Common myeloid progenitor, CD34-positive (primary cell): Measurements from ENCODE around the gene IFT57.
"Not testable (repeated sequence)": the region's sequence is repeated elsewhere in the genome, so short reads cannot be mapped to it uniquely, and the experiment has no call there.

Experiments
- CTCF ChIA-PET: fragments of 350-600 bp; sonication (Branson Sonifier 250); formaldehyde crosslinking; loops from one replicate; lab custom pipeline; 2021; ENCODE audit warnings: antibody characterized with exemption; lab: Charles Lee
- POLR2A ChIA-PET: fragments of 350-600 bp; sonication (Branson Sonifier 250); formaldehyde crosslinking; loops from one replicate; lab custom pipeline; 2021; ENCODE audit warnings: antibody characterized with exemption; lab: Charles Lee
- DNase-seq, 3 donors: peaks; one replicate each; pipeline versions ENCODE4 v3.0.0 to v3.0.0-alpha.2; 2013
- H3K27ac ChIP-seq, 2 experiments: 1 replicate in 1 of 2; 2 replicates in 1 of 2; pipeline ENCODE4 v1.7.0; 2013; ENCODE audit warnings: inconsistent platforms in 2 of 2, low read length in 2 of 2, mild to moderate bottlenecking in 2 of 2, low read depth in 1 of 2, moderate library complexity in 1 of 2; ENCODE audit not compliant: severe bottlenecking in 2 of 2, insufficient read depth in 1 of 2, poor library complexity in 1 of 2
- H3K27me3 ChIP-seq, 5 experiments: replicated peaks in 2 of 5; 1 replicate in 3 of 5; 2 replicates in 2 of 5; pipeline versions ENCODE4 v1.6.1 to v1.7.0; 2013; ENCODE audit warnings: low read length in 4 of 5, mild to moderate bottlenecking in 2 of 5, moderate library complexity in 2 of 5, inconsistent platforms in 1 of 5; ENCODE audit not compliant: insufficient read depth in 5 of 5, control insufficient read depth in 4 of 5
- H3K36me3 ChIP-seq, 4 experiments: 1 replicate in 2 of 4; 2 replicates in 2 of 4; pipeline versions ENCODE4 v1.6.1 to v1.7.0; 2013; ENCODE audit warnings: low read length in 3 of 4, control low read depth in 1 of 4, mild to moderate bottlenecking in 1 of 4; ENCODE audit not compliant: control insufficient read depth in 4 of 4, insufficient read depth in 4 of 4
- H3K4me1 ChIP-seq, 4 experiments: 1 replicate in 3 of 4; 2 replicates in 1 of 4; pipeline versions ENCODE4 v1.6.1 to v1.7.1; 2013; ENCODE audit warnings: low read length in 3 of 4, mild to moderate bottlenecking in 3 of 4, control low read depth in 1 of 4, inconsistent platforms in 1 of 4, moderate library complexity in 1 of 4; ENCODE audit not compliant: control insufficient read depth in 4 of 4, insufficient read depth in 4 of 4; ENCODE audit errors: control extremely low read depth in 1 of 4
- H3K4me3 ChIP-seq, 7 experiments: 1 replicate in 4 of 7; 2 replicates in 3 of 7; pipeline versions ENCODE4 v1.5.1 to v1.7.0; 2013; ENCODE audit warnings: mild to moderate bottlenecking in 7 of 7, low read length in 6 of 7, moderate library complexity in 6 of 7, inconsistent platforms in 2 of 7, low read depth in 2 of 7, control low read depth in 1 of 7; ENCODE audit not compliant: insufficient read depth in 4 of 7, control insufficient read depth in 1 of 7; ENCODE audit errors: extremely low read depth in 1 of 7
- H3K9me3 ChIP-seq, 5 experiments: 1 replicate in 4 of 5; 2 replicates in 1 of 5; pipeline versions ENCODE4 v1.6.1 to v1.7.1; 2013; ENCODE audit warnings: low read length in 4 of 5, mild to moderate bottlenecking in 2 of 5, inconsistent platforms in 1 of 5, low read depth in 1 of 5, moderate library complexity in 1 of 5; ENCODE audit not compliant: control insufficient read depth in 4 of 5, insufficient read depth in 2 of 5; ENCODE audit errors: control extremely low read depth in 1 of 5
- WGBS: methylation state at CpG from one replicate; pipeline ENCODE4 v1.1.5; 2013; ENCODE audit not compliant: insufficient coverage; 5-methylcytosine and 5-hydroxymethylcytosine counted together

The IFT57 gene

GRCh38 chr3:108159105-108159504, 63.1 kb downstream of the IFT57 start:
- WGBS = 100% methylated on average over 6 of the region's 7 CpGs
- POLR2A ChIA-PET = no interaction called here
- CTCF ChIA-PET = no interaction called here
- Histone ChIP-seq H3K36me3 (peaks cover 3 to 11% (median 4%) of the 10 kb centered on the region in 4 experiments), H3K27me3 (no peaks in the 10 kb centered on the region), H3K4me3 (no peak overlapping the region), H3K4me1 (peaks cover 0 to 3% (median 0%) of the 10 kb centered on the region in 4 experiments), H3K9me3 (peaks cover 0 to 3% (median 0%) of the 10 kb centered on the region in 5 experiments), H3K27ac (no peak overlapping the region)
- DNase-seq = no peak

- Histone ChIP-seq H3K4me1 (peaks cover 0 to 3% (median 0%) of the 10 kb centered on the region in 4 experiments), H3K27ac (no peak overlapping the region), H3K9me3 (peaks cover 0 to 4% (median 0%) of the 10 kb centered on the region in 5 experiments), H3K36me3 (peaks cover 3 to 11% (median 4%) of the 10 kb centered on the region in 4 experiments), H3K4me3 (no peak overlapping the region), H3K27me3 (no peaks in the 10 kb centered on the region)
- POLR2A ChIA-PET = no interaction called here
- WGBS = 100% methylated on average over 1 of the region's 1 CpG
- no peak for DNase-seq
- CTCF ChIA-PET = interaction anchor here (1.2 to 1.5 kb wide), 2 partner anchors 24 to 220 kb away, joined by 3 read pairs; no protein-coding TSS in a partner anchor
Observed at GRCh38 chr3:108158251-108158650, 64.0 kb downstream of the IFT57 start.

- no CpG with 5 or more reads among the region's 2 CpGs for WGBS
- peaks cover 0 to 3% (median 0%) of the 10 kb centered on the region in 4 experiments for H3K4me1 ChIP-seq
- no peak overlapping the region for H3K27ac ChIP-seq
- CTCF ChIA-PET = interaction anchor here (0.5 to 1.5 kb wide), 6 partner anchors 10 to 219 kb away, joined by 3 to 5 read pairs (median 3); no protein-coding TSS in a partner anchor
- H3K36me3 ChIP-seq = peaks cover 3 to 8% (median 4%) of the 10 kb centered on the region in 4 experiments
- POLR2A ChIA-PET = no interaction called here
- H3K27me3 ChIP-seq = no peaks in the 10 kb centered on the region
- DNase-seq = no peak
- H3K4me3 ChIP-seq = no peak overlapping the region
- H3K9me3 ChIP-seq = peaks cover 0 to 4% (median 0%) of the 10 kb centered on the region in 5 experiments
Observed at GRCh38 chr3:108157273-108157672, 65.0 kb downstream of the IFT57 start.

- Histone ChIP-seq H3K4me3 (no peak overlapping the region), H3K27me3 (no peaks in the 10 kb centered on the region), H3K9me3 (peaks cover 0 to 4% (median 0%) of the 10 kb centered on the region in 5 experiments), H3K27ac (no peak overlapping the region), H3K4me1 (peaks cover 0 to 3% (median 0%) of the 10 kb centered on the region in 4 experiments), H3K36me3 (no peaks in the 10 kb centered on the region)
- WGBS = 100% methylated on average over 1 of the region's 4 CpGs
- ChIA-PET CTCF (interaction anchor here (0.9 to 1.4 kb wide), 4 partner anchors 11 to 67 kb away, joined by 3 to 5 read pairs (median 3); no protein-coding TSS in a partner anchor), POLR2A (no interaction called here)
- DNase-seq = no peak
Observed at GRCh38 chr3:108156312-108156853, 65.8 kb downstream of the IFT57 start.

GRCh38 chr3:108155642-108156041, 66.6 kb downstream of the IFT57 start:
- H3K27ac ChIP-seq, H3K36me3 ChIP-seq, H3K27me3 ChIP-seq, H3K4me3 ChIP-seq, POLR2A ChIA-PET, H3K9me3 ChIP-seq, DNase-seq, H3K4me1 ChIP-seq: not testable (repeated sequence)
- CTCF ChIA-PET = interaction anchor here (1.3 to 1.4 kb wide), 2 partner anchors 38 to 66 kb away, joined by 3 read pairs; no protein-coding TSS in a partner anchor
- 100% methylated on average over 1 of the region's 4 CpGs for WGBS

- peak; percentile 68 to 79 (median 71) for DNase-seq
- POLR2A ChIA-PET = no interaction called here
- no peak overlapping the region for H3K27ac ChIP-seq
- CTCF ChIA-PET = interaction anchor here (0.7 to 2.8 kb wide), 12 partner anchors 10 to 325 kb away, joined by 3 to 11 read pairs (median 4); no protein-coding TSS in a partner anchor
- WGBS = 86% methylated on average over 5 of the region's 7 CpGs
- no peaks in the 10 kb centered on the region for H3K36me3 ChIP-seq
- no peaks in the 10 kb centered on the region for H3K4me1 ChIP-seq
- no peaks in the 10 kb centered on the region for H3K27me3 ChIP-seq
- peaks cover 0 to 4% (median 0%) of the 10 kb centered on the region in 5 experiments for H3K9me3 ChIP-seq
- no peak overlapping the region for H3K4me3 ChIP-seq
Observed at GRCh38 chr3:108153451-108153981, 68.7 kb downstream of the IFT57 start.

GRCh38 chr3:108152274-108152673, 70.0 kb downstream of the IFT57 start:
- CTCF ChIA-PET = interaction anchor here (1.4 to 2.8 kb wide), 5 partner anchors 12 to 48 kb away, joined by 3 to 11 read pairs (median 4); no protein-coding TSS in a partner anchor
- WGBS = 100% methylated on average over 2 of the region's 3 CpGs
- POLR2A ChIA-PET = interaction anchor here (0.7 kb wide), 1 partner anchor 73 kb away, joined by 3 read pairs; no protein-coding TSS in a partner anchor

More at GRCh38 chr3:108152274-108152673, 70.0 kb downstream of the IFT57 start:
- Histone ChIP-seq H3K4me1 (no peaks in the 10 kb centered on the region), H3K4me3 (no peak overlapping the region), H3K9me3 (peaks cover 0 to 4% (median 0%) of the 10 kb centered on the region in 5 experiments), H3K27me3 (no peaks in the 10 kb centered on the region), H3K36me3 (no peaks in the 10 kb centered on the region), H3K27ac (no peak overlapping the region)
- no peak for DNase-seq
